HG03066 (cell line): ENCODE measurements around the gene MTG2.

Experiments used
- ATAC-seq: cut with Tn5 transposase; IDR thresholded peaks from one replicate; pipeline ENCODE4 v1.9.1; 2021; ENCODE audit warnings: low read depth; ENCODE audit not compliant: unreplicated experiment

The MTG2 gene

GRCh38 chr20:62178316-62179161 is 4.3 kb upstream of the MTG2 start:
- no peak for ATAC-seq

GRCh38 chr20:62179162-62179504 is 3.7 kb upstream of the MTG2 start:
- ATAC-seq: no peak

GRCh38 chr20:62181808-62182207 is 1.0 kb upstream of the MTG2 start:
- no peak for ATAC-seq

GRCh38 chr20:62183426-62184142 is 756 bp downstream of the MTG2 start:
- ATAC-seq: no peak

GRCh38 chr20:62186096-62186426 is 3.2 kb downstream of the MTG2 start:
- no peak for ATAC-seq

- ATAC-seq: no peak
Measured at GRCh38 chr20:62186887-62187866, 4.3 kb downstream of the MTG2 start.

- no peak for ATAC-seq
Measured at GRCh38 chr20:62190639-62191411, 8.0 kb downstream of the MTG2 start.

- no peak for ATAC-seq
Measured at GRCh38 chr20:62191781-62192559, 9.1 kb downstream of the MTG2 start.

GRCh38 chr20:62192635-62193034 is 9.8 kb downstream of the MTG2 start:
- no peak for ATAC-seq

- no peak for ATAC-seq
Measured at GRCh38 chr20:62193079-62194025, 10.5 kb downstream of the MTG2 start.

GRCh38 chr20:62195075-62195405 is 12.2 kb downstream of the MTG2 start:
- no peak for ATAC-seq

GRCh38 chr20:62195736-62196135 is 12.9 kb downstream of the MTG2 start:
- ATAC-seq: no peak

- ATAC-seq: no peak
Measured at GRCh38 chr20:62196286-62196685, 13.5 kb downstream of the MTG2 start.

GRCh38 chr20:62197311-62197710 is 14.5 kb downstream of the MTG2 start:
- ATAC-seq: no peak

- ATAC-seq: no peak
Measured at GRCh38 chr20:62197801-62198200, 15.0 kb downstream of the MTG2 start.

GRCh38 chr20:62198496-62198895 is 15.7 kb downstream of the MTG2 start:
- ATAC-seq: no peak

GRCh38 chr20:62198931-62199330 is 16.1 kb downstream of the MTG2 start:
- no peak for ATAC-seq

GRCh38 chr20:62200491-62201172 is 17.8 kb downstream of the MTG2 start:
- no peak for ATAC-seq
